ENCODE measurements around the gene ACER1.

ACER1 gene

DNA sequence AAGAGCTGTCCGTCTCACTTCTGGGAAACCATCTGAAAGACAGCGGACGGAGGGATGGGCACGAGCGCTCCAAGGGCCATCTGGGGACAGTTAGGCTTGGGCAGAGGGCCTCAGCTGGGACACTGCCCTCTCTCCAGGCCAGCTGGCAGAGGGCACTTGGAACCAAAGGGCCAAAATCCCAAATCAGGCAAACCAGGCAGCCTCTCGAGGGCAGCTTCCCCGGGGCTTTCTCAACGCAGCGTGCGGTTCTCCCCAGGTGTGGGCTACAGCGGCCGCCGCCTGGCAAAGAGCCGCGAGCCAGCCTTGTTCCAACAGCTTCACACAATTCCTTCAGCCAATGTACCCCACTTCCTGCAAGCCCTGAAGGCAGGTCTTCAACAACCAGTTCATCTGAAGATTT lies 58.7 kb downstream of the ACER1 start (continued):
- TF ChIP-seq, protein P1, sequence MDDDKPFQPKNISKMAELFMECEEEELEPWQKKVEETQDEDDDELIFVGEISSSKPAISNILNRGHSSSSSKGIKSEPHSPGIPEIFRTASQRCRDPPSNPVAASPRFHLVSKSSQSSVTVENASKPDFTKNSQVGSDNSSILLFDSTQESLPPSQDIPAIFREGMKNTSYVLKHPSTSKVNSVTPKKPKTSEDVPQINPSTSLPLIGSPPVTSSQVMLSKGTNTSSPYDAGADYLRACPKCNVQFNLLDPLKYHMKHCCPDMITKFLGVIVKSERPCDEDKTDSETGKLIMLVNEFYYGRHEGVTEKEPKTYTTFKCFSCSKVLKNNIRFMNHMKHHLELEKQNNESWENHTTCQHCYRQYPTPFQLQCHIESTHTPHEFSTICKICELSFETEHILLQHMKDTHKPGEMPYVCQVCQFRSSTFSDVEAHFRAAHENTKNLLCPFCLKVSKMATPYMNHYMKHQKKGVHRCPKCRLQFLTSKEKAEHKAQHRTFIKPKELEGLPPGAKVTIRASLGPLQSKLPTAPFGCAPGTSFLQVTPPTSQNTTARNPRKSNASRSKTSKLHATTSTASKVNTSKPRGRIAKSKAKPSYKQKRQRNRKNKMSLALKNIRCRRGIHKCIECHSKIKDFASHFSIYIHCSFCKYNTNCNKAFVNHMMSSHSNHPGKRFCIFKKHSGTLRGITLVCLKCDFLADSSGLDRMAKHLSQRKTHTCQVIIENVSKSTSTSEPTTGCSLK (tag by site-specific recombination; IDR thresholded peaks at IDR 0.05), result no peak
- no peak for TF ChIP-seq ZNF621 (tag by site-specific recombination; IDR thresholded peaks at IDR 0.05)
- no peak for TF ChIP-seq ZNF404 (tag by site-specific recombination; IDR thresholded peaks at IDR 0.05)
- TF ChIP-seq REPIN1 (tag by site-specific recombination; IDR thresholded peaks at IDR 0.05; ENCODE audit: low read depth), result no peak
- TF ChIP-seq ZEB2 (tag by site-specific recombination; IDR thresholded peaks at IDR 0.05), result no peak
- TF ChIP-seq ZNF561 (tag by site-specific recombination; IDR thresholded peaks at IDR 0.05; ENCODE audit: borderline replicate concordance), result no peak
- TF ChIP-seq, protein P2, sequence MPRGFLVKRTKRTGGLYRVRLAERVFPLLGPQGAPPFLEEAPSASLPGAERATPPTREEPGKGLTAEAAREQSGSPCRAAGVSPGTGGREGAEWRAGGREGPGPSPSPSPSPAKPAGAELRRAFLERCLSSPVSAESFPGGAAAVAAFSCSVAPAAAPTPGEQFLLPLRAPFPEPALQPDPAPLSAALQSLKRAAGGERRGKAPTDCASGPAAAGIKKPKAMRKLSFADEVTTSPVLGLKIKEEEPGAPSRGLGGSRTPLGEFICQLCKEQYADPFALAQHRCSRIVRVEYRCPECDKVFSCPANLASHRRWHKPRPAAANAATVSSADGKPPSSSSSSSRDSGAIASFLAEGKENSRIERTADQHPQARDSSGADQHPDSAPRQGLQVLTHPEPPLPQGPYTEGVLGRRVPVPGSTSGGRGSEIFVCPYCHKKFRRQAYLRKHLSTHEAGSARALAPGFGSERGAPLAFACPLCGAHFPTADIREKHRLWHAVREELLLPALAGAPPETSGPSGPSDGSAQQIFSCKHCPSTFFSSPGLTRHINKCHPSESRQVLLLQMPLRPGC (tag by site-specific recombination; IDR thresholded peaks at IDR 0.05), result no peak

DNA sequence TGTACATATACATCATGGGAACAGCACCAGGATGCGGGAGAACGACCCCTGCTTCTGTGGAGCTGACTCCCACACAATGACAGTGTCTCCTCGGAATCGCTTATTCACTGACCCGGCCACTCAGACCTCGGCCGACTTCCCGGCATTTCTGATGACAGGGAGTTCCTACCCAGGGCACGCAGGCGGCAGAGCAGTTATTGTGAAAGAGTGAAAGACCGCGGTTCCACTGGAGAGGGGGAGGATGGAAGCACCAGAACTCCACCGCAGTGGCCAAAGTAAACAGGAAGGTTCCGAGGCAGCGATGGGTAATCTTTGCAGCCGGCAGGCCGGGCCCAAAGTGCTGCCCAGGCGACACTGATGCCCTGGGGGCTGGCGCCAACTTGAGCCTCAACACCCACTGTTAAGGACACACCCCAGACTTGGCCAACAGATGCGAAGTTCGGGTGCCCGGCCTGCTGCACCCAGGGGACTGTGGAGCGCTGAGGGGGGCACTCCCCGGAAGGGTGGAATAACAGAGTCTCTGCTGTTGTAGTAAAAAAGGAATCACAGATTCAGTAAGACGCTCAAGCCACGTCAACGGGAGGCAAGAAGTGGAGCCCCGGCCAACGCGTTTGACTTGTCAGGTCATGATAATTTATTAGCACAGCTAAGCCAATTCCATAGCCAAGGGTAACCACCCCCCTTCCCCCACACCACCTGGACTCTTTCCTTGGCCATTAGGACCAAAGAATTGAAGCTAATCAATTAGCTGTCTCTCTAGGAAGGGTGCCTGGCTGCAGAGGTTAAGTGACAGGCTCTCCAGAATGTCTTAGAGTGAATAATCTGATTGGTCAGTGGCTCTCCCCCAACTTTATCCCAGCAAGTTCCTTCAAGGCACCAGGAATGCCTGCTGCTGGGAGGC lies 59.5 kb downstream of the ACER1 start:
- Histone ChIP-seq H3K4me3 (ENCODE audit: low read depth, low read length) (no peak overlapping the region), H3K36me3 (ENCODE audit: control insufficient read depth in 2 of 2, insufficient read depth in 1 of 2, low read length in 2 of 2) (peaks cover 0 to 30% of the 10 kb centered on the region in 2 experiments; a peak in 1 of 3 replicates), H3K27ac (ENCODE audit: extremely low read depth, low read depth, low read length) (no peak overlapping the region; the same call in 1 of the 2 replicates), H3K9me3 (ENCODE audit: control insufficient read depth, insufficient read depth, low read depth, low read length) (no peaks in the 10 kb centered on the region), H3K4me1 (ENCODE audit: control insufficient read depth, insufficient read depth, low read length) (peaks cover 30% of the 10 kb centered on the region)
- CTCF ChIA-PET, result interaction anchor here (0.6 to 1.1 kb wide), 3 partner anchors 24 to 690 kb away, joined by 3 read pairs; no protein-coding TSS in a partner anchor
- POLR2A ChIA-PET, result no interaction called here
- TF ChIP-seq ZNF600 (tag by site-specific recombination; IDR thresholded peaks at IDR 0.05), result peak; percentile 91
- no peak for TF ChIP-seq SP3 (tag by site-specific recombination; IDR thresholded peaks at IDR 0.05)
- no peak for TF ChIP-seq ZNF366 (tag by site-specific recombination; conservative IDR thresholded peaks at IDR 0.05)
- peak; percentile 14; the same call in 1 of the 2 replicates for TF ChIP-seq ZFHX2 (tag by site-specific recombination; conservative IDR thresholded peaks at IDR 0.05)
- TF ChIP-seq ZBTB8A (tag by site-specific recombination; IDR thresholded peaks at IDR 0.05), result no peak
- peak; percentile 40 for TF ChIP-seq ZNF629 (tag by site-specific recombination; IDR thresholded peaks at IDR 0.05)
- TF ChIP-seq SP2 (tag by site-specific recombination; IDR thresholded peaks at IDR 0.05), result peak; percentile 41; the same call in 1 of the 2 replicates
- no peak for TF ChIP-seq ZNF266 (tag by site-specific recombination; IDR thresholded peaks at IDR 0.05; ENCODE audit: low read depth)
- TF ChIP-seq, protein P3, sequence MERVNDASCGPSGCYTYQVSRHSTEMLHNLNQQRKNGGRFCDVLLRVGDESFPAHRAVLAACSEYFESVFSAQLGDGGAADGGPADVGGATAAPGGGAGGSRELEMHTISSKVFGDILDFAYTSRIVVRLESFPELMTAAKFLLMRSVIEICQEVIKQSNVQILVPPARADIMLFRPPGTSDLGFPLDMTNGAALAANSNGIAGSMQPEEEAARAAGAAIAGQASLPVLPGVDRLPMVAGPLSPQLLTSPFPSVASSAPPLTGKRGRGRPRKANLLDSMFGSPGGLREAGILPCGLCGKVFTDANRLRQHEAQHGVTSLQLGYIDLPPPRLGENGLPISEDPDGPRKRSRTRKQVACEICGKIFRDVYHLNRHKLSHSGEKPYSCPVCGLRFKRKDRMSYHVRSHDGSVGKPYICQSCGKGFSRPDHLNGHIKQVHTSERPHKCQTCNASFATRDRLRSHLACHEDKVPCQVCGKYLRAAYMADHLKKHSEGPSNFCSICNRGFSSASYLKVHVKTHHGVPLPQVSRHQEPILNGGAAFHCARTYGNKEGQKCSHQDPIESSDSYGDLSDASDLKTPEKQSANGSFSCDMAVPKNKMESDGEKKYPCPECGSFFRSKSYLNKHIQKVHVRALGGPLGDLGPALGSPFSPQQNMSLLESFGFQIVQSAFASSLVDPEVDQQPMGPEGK (tag by site-specific recombination; IDR thresholded peaks at IDR 0.05), result peak; percentile 15
- TF ChIP-seq SP7 (tag by site-specific recombination; IDR thresholded peaks at IDR 0.05), result 0 out of 2 replicates have a peak, but pooled peaks have one; percentile 43
- TF ChIP-seq EGR2 (tag by site-specific recombination; IDR thresholded peaks at IDR 0.05; ENCODE audit: low read depth), result no peak
- TF ChIP-seq ZNF341 (tag by site-specific recombination; IDR thresholded peaks at IDR 0.05; ENCODE audit: low read depth), result peak; percentile 76
- TF ChIP-seq, protein P4, sequence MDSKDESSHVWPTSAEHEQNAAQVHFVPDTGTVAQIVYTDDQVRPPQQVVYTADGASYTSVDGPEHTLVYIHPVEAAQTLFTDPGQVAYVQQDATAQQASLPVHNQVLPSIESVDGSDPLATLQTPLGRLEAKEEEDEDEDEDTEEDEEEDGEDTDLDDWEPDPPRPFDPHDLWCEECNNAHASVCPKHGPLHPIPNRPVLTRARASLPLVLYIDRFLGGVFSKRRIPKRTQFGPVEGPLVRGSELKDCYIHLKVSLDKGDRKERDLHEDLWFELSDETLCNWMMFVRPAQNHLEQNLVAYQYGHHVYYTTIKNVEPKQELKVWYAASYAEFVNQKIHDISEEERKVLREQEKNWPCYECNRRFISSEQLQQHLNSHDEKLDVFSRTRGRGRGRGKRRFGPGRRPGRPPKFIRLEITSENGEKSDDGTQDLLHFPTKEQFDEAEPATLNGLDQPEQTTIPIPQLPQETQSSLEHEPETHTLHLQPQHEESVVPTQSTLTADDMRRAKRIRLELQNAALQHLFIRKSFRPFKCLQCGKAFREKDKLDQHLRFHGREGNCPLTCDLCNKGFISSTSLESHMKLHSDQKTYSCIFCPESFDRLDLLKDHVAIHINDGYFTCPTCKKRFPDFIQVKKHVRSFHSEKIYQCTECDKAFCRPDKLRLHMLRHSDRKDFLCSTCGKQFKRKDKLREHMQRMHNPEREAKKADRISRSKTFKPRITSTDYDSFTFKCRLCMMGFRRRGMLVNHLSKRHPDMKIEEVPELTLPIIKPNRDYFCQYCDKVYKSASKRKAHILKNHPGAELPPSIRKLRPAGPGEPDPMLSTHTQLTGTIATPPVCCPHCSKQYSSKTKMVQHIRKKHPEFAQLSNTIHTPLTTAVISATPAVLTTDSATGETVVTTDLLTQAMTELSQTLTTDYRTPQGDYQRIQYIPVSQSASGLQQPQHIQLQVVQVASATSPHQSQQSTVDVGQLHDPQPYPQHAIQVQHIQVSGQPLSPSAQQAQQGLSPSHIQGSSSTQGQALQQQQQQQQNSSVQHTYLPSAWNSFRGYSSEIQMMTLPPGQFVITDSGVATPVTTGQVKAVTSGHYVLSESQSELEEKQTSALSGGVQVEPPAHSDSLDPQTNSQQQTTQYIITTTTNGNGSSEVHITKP (tag by site-specific recombination; IDR thresholded peaks at IDR 0.05), result peak; percentile 47
- TF ChIP-seq ZEB2 (tag by site-specific recombination; IDR thresholded peaks at IDR 0.05), result peak; percentile 58; the same call in 1 of the 2 replicates
- TF ChIP-seq, protein P5, sequence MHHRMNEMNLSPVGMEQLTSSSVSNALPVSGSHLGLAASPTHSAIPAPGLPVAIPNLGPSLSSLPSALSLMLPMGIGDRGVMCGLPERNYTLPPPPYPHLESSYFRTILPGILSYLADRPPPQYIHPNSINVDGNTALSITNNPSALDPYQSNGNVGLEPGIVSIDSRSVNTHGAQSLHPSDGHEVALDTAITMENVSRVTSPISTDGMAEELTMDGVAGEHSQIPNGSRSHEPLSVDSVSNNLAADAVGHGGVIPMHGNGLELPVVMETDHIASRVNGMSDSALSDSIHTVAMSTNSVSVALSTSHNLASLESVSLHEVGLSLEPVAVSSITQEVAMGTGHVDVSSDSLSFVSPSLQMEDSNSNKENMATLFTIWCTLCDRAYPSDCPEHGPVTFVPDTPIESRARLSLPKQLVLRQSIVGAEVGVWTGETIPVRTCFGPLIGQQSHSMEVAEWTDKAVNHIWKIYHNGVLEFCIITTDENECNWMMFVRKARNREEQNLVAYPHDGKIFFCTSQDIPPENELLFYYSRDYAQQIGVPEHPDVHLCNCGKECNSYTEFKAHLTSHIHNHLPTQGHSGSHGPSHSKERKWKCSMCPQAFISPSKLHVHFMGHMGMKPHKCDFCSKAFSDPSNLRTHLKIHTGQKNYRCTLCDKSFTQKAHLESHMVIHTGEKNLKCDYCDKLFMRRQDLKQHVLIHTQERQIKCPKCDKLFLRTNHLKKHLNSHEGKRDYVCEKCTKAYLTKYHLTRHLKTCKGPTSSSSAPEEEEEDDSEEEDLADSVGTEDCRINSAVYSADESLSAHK (tag by site-specific recombination; IDR thresholded peaks at IDR 0.05), result no peak
- 0 out of 2 replicates have a peak, but pooled peaks have one; percentile 25 for TF ChIP-seq IKZF3 (tag by site-specific recombination; IDR thresholded peaks at IDR 0.05)
- TF ChIP-seq GLIS1 (tag by site-specific recombination; IDR thresholded peaks at IDR 0.05), result peak; percentile 84
